Stimulated activated memory B cell treated with anti-CD40 and anti-IgM and Interleukin-4, amounts not matched to agents 10 μg/mL and 1 μg/mL and 100 μg/mL, for 72 hours (primary cell): ENCODE data around the gene RGS16.

Source experiments
- ATAC-seq: fragments of 150-1000 bp; cut with Tn5 transposase; 2 replicates; pipeline ENCODE4 v1.10.0; 2021
- H3K27ac Mint-ChIP-seq: one replicate; pipeline ENCODE4 v1.8.0; 2022; ENCODE audit warnings: mild to moderate bottlenecking, mixed read lengths
- H3K27me3 Mint-ChIP-seq: one replicate; pipeline ENCODE4 v1.8.0; 2022; ENCODE audit warnings: mixed read lengths
- H3K36me3 Mint-ChIP-seq: one replicate; pipeline ENCODE4 v1.8.0; 2022; ENCODE audit warnings: mixed read lengths
- H3K4me1 Mint-ChIP-seq: one replicate; pipeline ENCODE4 v1.8.0; 2022; ENCODE audit warnings: mixed read lengths
- H3K4me3 Mint-ChIP-seq: one replicate; pipeline ENCODE4 v1.8.0; 2022; ENCODE audit warnings: mild to moderate bottlenecking, moderate library complexity, mixed read lengths
- H3K9me3 Mint-ChIP-seq: one replicate; pipeline ENCODE4 v1.8.0; 2022; ENCODE audit warnings: mixed read lengths

Gene RGS16

GRCh38 chr1:182556279-182556678 lies 47.9 kb downstream of the RGS16 start:
- Mint-ChIP-seq H3K36me3 (no peaks in the 10 kb centered on the region), H3K4me1 (no peaks in the 10 kb centered on the region), H3K4me3 (no peak overlapping the region), H3K27ac (no peak overlapping the region), H3K9me3 (peaks cover 8% of the 10 kb centered on the region), H3K27me3 (no peaks in the 10 kb centered on the region)
- no peak for ATAC-seq

GRCh38 chr1:182555493-182555892 lies 48.7 kb downstream of the RGS16 start:
- Mint-ChIP-seq H3K4me1 (no peaks in the 10 kb centered on the region), H3K27ac (no peak overlapping the region), H3K36me3 (no peaks in the 10 kb centered on the region), H3K4me3 (no peak overlapping the region), H3K9me3 (peaks cover 8% of the 10 kb centered on the region), H3K27me3 (no peaks in the 10 kb centered on the region)
- ATAC-seq, result no peak

DNA sequence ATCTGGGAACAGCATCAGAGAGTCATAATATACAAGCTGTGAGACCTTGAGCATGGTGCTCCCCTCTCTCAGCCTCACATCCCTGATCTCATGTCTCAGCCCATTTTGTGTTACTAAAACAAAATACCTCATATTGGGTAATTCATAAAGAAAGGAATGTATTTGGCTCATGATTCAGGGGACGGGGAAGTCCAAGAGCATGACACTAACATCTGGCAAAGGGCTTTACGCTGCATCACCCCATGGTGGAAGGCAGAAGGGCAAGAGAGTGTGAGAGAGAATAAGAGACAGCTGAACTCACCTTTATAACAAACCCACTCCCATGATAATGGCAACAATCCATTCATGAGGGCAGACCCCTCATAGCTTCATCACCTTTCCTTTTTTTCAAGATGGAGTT lies 51.7 kb downstream of the RGS16 start:
- H3K9me3 Mint-ChIP-seq, result peaks cover 8% of the 10 kb centered on the region
- no peaks in the 10 kb centered on the region for H3K36me3 Mint-ChIP-seq
- no peaks in the 10 kb centered on the region for H3K4me1 Mint-ChIP-seq
- ATAC-seq, result no peak
- H3K27ac Mint-ChIP-seq, result no peak overlapping the region
- H3K27me3 Mint-ChIP-seq, result no peaks in the 10 kb centered on the region
- H3K4me3 Mint-ChIP-seq, result no peak overlapping the region

DNA sequence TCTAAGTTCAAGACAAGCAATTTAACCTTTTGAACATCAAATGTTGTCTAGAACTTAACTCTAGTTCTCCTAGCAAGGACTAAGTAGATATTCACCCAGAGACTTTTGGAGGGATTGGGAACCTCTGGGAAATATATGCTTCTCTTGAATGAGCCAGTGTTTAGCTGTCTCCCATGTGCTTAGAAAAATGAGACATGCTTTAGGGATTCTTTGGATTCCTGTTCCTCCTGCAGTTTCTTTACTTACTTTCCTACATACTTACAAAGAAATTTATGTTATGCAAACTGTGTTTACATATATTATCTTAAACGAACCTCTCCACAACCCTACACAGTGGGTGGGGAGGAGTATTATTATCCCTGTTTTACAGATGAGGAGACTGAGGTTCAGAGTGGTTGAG lies 54.4 kb downstream of the RGS16 start:
- no peak for ATAC-seq
- Mint-ChIP-seq H3K27me3 (peaks cover 13% of the 10 kb centered on the region), H3K36me3 (no peaks in the 10 kb centered on the region), H3K27ac (no peak overlapping the region), H3K9me3 (peaks cover 8% of the 10 kb centered on the region), H3K4me3 (no peak overlapping the region), H3K4me1 (no peaks in the 10 kb centered on the region)

DNA sequence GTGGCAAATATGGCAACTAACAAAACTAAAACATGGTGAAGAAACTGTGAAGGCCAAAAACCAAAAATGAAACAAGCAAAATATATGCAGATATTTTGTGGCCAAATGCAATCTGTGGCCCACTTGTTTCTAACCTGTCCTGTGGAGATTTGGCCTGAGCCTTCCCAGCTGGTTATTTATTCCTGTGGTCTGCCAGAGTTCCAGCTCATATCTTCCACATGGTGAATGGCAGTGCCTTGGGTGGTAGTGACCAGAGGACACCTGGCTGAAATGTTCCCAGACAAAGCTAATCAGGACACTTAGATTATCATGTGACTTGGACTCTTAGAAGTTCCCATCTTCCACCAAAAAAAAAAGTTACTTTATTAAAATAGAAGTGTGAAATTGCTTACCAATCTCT lies 54.8 kb downstream of the RGS16 start:
- H3K27me3 Mint-ChIP-seq, result peaks cover 18% of the 10 kb centered on the region
- H3K9me3 Mint-ChIP-seq, result peaks cover 8% of the 10 kb centered on the region

More for the DNA sequence above, 54.8 kb downstream of the RGS16 start:
- Mint-ChIP-seq H3K4me3 (no peak overlapping the region), H3K4me1 (no peaks in the 10 kb centered on the region), H3K36me3 (no peaks in the 10 kb centered on the region), H3K27ac (no peak overlapping the region)
- no peak for ATAC-seq
